Mesothelial cell of epicardium (in vitro differentiated cells): ENCODE data around the gene DLEC1. TPM values are rescaled to one million over a fixed set of nuclear protein-coding genes. Genes with fewer than 3 reads are reported as not detected.

Source experiments
- DNase-seq, 2 experiments: peaks; one replicate each; pipeline ENCODE4 v3.0.0; 2021; ENCODE audit warnings: low spot score in 2 of 2; ENCODE audit not compliant: unreplicated experiment in 2 of 2
- H3K27ac Mint-ChIP-seq: 2 replicates; pipeline ENCODE4 v1.8.0; 2021; ENCODE audit warnings: mixed read lengths
- H3K27me3 Mint-ChIP-seq: 2 replicates; pipeline ENCODE4 v1.8.0; 2021; ENCODE audit warnings: low read depth, mixed read lengths
- H3K36me3 Mint-ChIP-seq: 2 replicates; pipeline ENCODE4 v1.8.0; 2021; ENCODE audit warnings: mixed read lengths
- H3K4me1 Mint-ChIP-seq: 2 replicates; pipeline ENCODE4 v1.8.0; 2021; ENCODE audit warnings: mixed read lengths
- H3K4me3 Mint-ChIP-seq: 2 replicates; pipeline ENCODE4 v1.8.0; 2021; ENCODE audit warnings: mild to moderate bottlenecking, moderate library complexity, mixed read lengths
- H3K9me3 Mint-ChIP-seq: 2 replicates; pipeline ENCODE4 v1.8.0; 2021; ENCODE audit warnings: mixed read lengths
- CTCF ChIP-seq: fragments of 200-600 bp; sonication (generic); IDR thresholded peaks from one replicate; pipeline ENCODE4 v1.5.0; 2021; ENCODE audit warnings: antibody characterized with exemption; ENCODE audit not compliant: unreplicated experiment
- total RNA-seq: library from RNA; stranded (reverse); gene quantifications from 3 replicates; pipeline ENCODE4 v1.2.1, GENCODE V29; 2021

Gene DLEC1
- total RNA-seq, 1 donor from 2014 or later: 1.4 TPM

- no peaks in the 10 kb centered on the region for H3K9me3 Mint-ChIP-seq
- no peak overlapping the region for H3K27ac Mint-ChIP-seq
- peaks cover 35% of the 10 kb centered on the region for H3K27me3 Mint-ChIP-seq
- no peak for TF ChIP-seq CTCF
- DNase-seq: no peak
- peaks cover 15% of the 10 kb centered on the region for H3K4me1 Mint-ChIP-seq
- no peak overlapping the region for H3K4me3 Mint-ChIP-seq
- H3K36me3 Mint-ChIP-seq: no peaks in the 10 kb centered on the region
These were observed 2.7 kb upstream of the DLEC1 start for GRCh38 chr3:38036286-38036685.

GRCh38 chr3:38036906-38037305 is 2.1 kb upstream of the DLEC1 start:
- no peak for TF ChIP-seq CTCF
- Mint-ChIP-seq H3K27me3 (peaks cover 35% of the 10 kb centered on the region), H3K36me3 (no peaks in the 10 kb centered on the region), H3K27ac (no peak overlapping the region), H3K9me3 (no peaks in the 10 kb centered on the region), H3K4me3 (no peak overlapping the region), H3K4me1 (peaks cover 14% of the 10 kb centered on the region)
- DNase-seq: no peak

- no peak for TF ChIP-seq CTCF
- Mint-ChIP-seq H3K4me3 (peak overlapping the region; percentile 70), H3K4me1 (peaks cover 14% of the 10 kb centered on the region), H3K27ac (no peak overlapping the region), H3K27me3 (peaks cover 40% of the 10 kb centered on the region), H3K36me3 (no peaks in the 10 kb centered on the region), H3K9me3 (no peaks in the 10 kb centered on the region)
- no peak for DNase-seq
These were observed 529 bp upstream of the DLEC1 start for GRCh38 chr3:38038447-38038911.

GRCh38 chr3:38039899-38040261 is 872 bp downstream of the DLEC1 start:
- H3K27me3 Mint-ChIP-seq: peaks cover 43% of the 10 kb centered on the region
- H3K9me3 Mint-ChIP-seq: no peaks in the 10 kb centered on the region
- H3K36me3 Mint-ChIP-seq: no peaks in the 10 kb centered on the region
- TF ChIP-seq CTCF: no peak
- no peak for DNase-seq
- peak overlapping the region; percentile 12 for H3K27ac Mint-ChIP-seq
- peaks cover 14% of the 10 kb centered on the region for H3K4me1 Mint-ChIP-seq
- peak overlapping the region; percentile 70 for H3K4me3 Mint-ChIP-seq

- no peak for DNase-seq
- H3K36me3 Mint-ChIP-seq: no peaks in the 10 kb centered on the region
- H3K9me3 Mint-ChIP-seq: no peaks in the 10 kb centered on the region
- H3K27ac Mint-ChIP-seq: no peak overlapping the region
- H3K4me1 Mint-ChIP-seq: peaks cover 14% of the 10 kb centered on the region
- peak overlapping the region; percentile 70 for H3K4me3 Mint-ChIP-seq
- H3K27me3 Mint-ChIP-seq: peaks cover 48% of the 10 kb centered on the region
- no peak for TF ChIP-seq CTCF
These were observed 1.4 kb downstream of the DLEC1 start for GRCh38 chr3:38040401-38040800.

GRCh38 chr3:38043486-38043885 is 4.5 kb downstream of the DLEC1 start:
- H3K36me3 Mint-ChIP-seq: no peaks in the 10 kb centered on the region

More at GRCh38 chr3:38043486-38043885, 4.5 kb downstream of the DLEC1 start:
- TF ChIP-seq CTCF: no peak
- no peak for DNase-seq
- Mint-ChIP-seq H3K4me1 (peaks cover 14% of the 10 kb centered on the region), H3K27ac (no peak overlapping the region), H3K27me3 (peaks cover 60% of the 10 kb centered on the region), H3K9me3 (no peaks in the 10 kb centered on the region), H3K4me3 (no peak overlapping the region)
